Measurements from ENCODE around the gene RTP3. TPM values are rescaled to one million over a fixed set of nuclear protein-coding genes. Genes with fewer than 3 reads are reported as not detected.

The RTP3 gene
- polyA plus RNA-seq, 1 experiment: not detected

GRCh38 chr3:46512191-46512749, 14.5 kb downstream of the RTP3 start:
- POLR2A ChIA-PET: no interaction called here
- no peak for TF ChIP-seq CTCF (IDR thresholded peaks at IDR 0.05; ENCODE audit: insufficient read depth, low read depth, low read length)
- CTCF ChIA-PET: interaction anchor here (1.4 kb wide), 3 partner anchors 23 to 25 kb away, joined by 3 to 5 read pairs (median 4); no protein-coding TSS in a partner anchor
- H3K27me3 ChIP-seq (ENCODE audit: control insufficient read depth, insufficient read depth, low read length): no peaks in the 10 kb centered on the region
- no peaks in the 10 kb centered on the region; the same call in 1 of the 2 replicates for H3K36me3 ChIP-seq (ENCODE audit: control insufficient read depth, insufficient read depth, low read length)
- H3K4me3 ChIP-seq (ENCODE audit: low read depth, low read length): no peak overlapping the region
- no peak for DNase-seq (ENCODE audit: low read depth)

- ChIA-PET CTCF (interaction anchor here (1.2 to 1.5 kb wide), 2 partner anchors 27 to 42 kb away, joined by 3 to 8 read pairs; no protein-coding TSS in a partner anchor), POLR2A (no interaction called here)
- no peaks in the 10 kb centered on the region for H3K27me3 ChIP-seq (ENCODE audit: control insufficient read depth, insufficient read depth, low read length)
- no peak for TF ChIP-seq CTCF (IDR thresholded peaks at IDR 0.05; ENCODE audit: insufficient read depth, low read depth, low read length)
- no peak for DNase-seq (ENCODE audit: low read depth)
- no peaks in the 10 kb centered on the region; the same call in 1 of the 2 replicates for H3K36me3 ChIP-seq (ENCODE audit: control insufficient read depth, insufficient read depth, low read length)
- no peak overlapping the region for H3K4me3 ChIP-seq (ENCODE audit: low read depth, low read length)
Observed at GRCh38 chr3:46516521-46516920, 18.7 kb downstream of the RTP3 start.

GRCh38 chr3:46517016-46517783, 19.4 kb downstream of the RTP3 start:
- CTCF ChIA-PET: interaction anchor here (1.5 kb wide), 1 partner anchor 28 kb away, joined by 8 read pairs; no protein-coding TSS in a partner anchor
- Histone ChIP-seq H3K36me3 (ENCODE audit: control insufficient read depth, insufficient read depth, low read length) (no peaks in the 10 kb centered on the region; the same call in 1 of the 2 replicates), H3K27me3 (ENCODE audit: control insufficient read depth, insufficient read depth, low read length) (no peaks in the 10 kb centered on the region), H3K4me3 (ENCODE audit: low read depth, low read length) (no peak overlapping the region)
- POLR2A ChIA-PET: interaction anchor here (0.5 kb wide), 1 partner anchor 329 kb away, joined by 7 read pairs; no protein-coding TSS in a partner anchor
- DNase-seq (ENCODE audit: low read depth): peak; percentile 45
- no peak for TF ChIP-seq CTCF (IDR thresholded peaks at IDR 0.05; ENCODE audit: insufficient read depth, low read depth, low read length)

GRCh38 chr3:46517784-46518181, 20.0 kb downstream of the RTP3 start:
- no peaks in the 10 kb centered on the region for H3K27me3 ChIP-seq (ENCODE audit: control insufficient read depth, insufficient read depth, low read length)
- CTCF ChIA-PET: no interaction called here
- POLR2A ChIA-PET: no interaction called here
- H3K36me3 ChIP-seq (ENCODE audit: control insufficient read depth, insufficient read depth, low read length): no peaks in the 10 kb centered on the region; the same call in 1 of the 2 replicates
- TF ChIP-seq CTCF (IDR thresholded peaks at IDR 0.05; ENCODE audit: insufficient read depth, low read depth, low read length): no peak
- no peak for DNase-seq (ENCODE audit: low read depth)
- H3K4me3 ChIP-seq (ENCODE audit: low read depth, low read length): no peak overlapping the region

- H3K4me3 ChIP-seq (ENCODE audit: low read depth, low read length): no peak overlapping the region
- DNase-seq (ENCODE audit: low read depth): no peak
- ChIA-PET CTCF (interaction anchor here (0.7 to 1.5 kb wide), 3 partner anchors 18 to 346 kb away, joined by 3 to 5 read pairs (median 4); no protein-coding TSS in a partner anchor), POLR2A (no interaction called here)
- no peak for TF ChIP-seq CTCF (IDR thresholded peaks at IDR 0.05; ENCODE audit: insufficient read depth, low read depth, low read length)
- H3K36me3 ChIP-seq (ENCODE audit: control insufficient read depth, insufficient read depth, low read length): no peaks in the 10 kb centered on the region; the same call in 1 of the 2 replicates
- no peaks in the 10 kb centered on the region for H3K27me3 ChIP-seq (ENCODE audit: control insufficient read depth, insufficient read depth, low read length)
Observed at GRCh38 chr3:46519952-46520351, 22.2 kb downstream of the RTP3 start.

Measured in BJ (cell line).